ENCODE results near the gene MIXL1.
"Not testable (repeated sequence)": the region's sequence is repeated elsewhere in the genome, so short reads cannot be mapped to it uniquely, and the experiment has no call there.

The MIXL1 gene

GRCh38 chr1:226201029-226201593, 22.4 kb upstream of the MIXL1 start:
- Histone ChIP-seq H3K4me1 (no peaks in the 10 kb centered on the region), H3K79me2 (no peaks in the 10 kb centered on the region), H3K9ac (no peak overlapping the region), H3K9me3 (ENCODE audit: control insufficient read depth, low read length) (no peaks in the 10 kb centered on the region), H2AFZ (no peak overlapping the region), H3K4me3 (ENCODE audit: low read depth, low read length) (no peak overlapping the region), H3K27me3 (ENCODE audit: control insufficient read depth, insufficient read depth, low read length) (no peaks in the 10 kb centered on the region), H3K27ac (no peak overlapping the region), H3K4me2 (ENCODE audit: low read length) (no peak overlapping the region), H3K36me3 (ENCODE audit: control insufficient read depth, insufficient read depth, low read length) (no peaks in the 10 kb centered on the region)
- no peak for TF ChIP-seq CTCF (IDR thresholded peaks at IDR 0.05)

DNA sequence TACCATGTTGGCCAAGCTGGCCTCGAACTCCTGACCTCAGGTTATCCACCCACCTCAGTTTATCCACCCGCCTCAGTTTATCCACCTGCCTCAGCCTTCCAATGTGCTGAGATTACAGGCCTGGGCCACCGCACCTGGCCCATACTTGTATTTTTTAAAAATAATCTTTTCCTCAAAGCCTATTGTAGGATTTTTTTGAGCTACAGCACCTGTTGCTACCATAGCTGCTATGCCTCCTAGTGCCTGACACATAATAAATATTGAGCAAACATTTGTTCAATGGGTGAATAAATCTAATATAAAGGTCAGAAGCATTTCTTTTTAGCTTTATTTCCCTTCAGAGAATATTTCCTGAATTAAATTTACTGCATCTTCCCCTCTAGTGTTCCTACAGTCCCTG, 21.2 kb upstream of the MIXL1 start:
- Histone ChIP-seq H3K9ac (no peak overlapping the region), H2AFZ (no peak overlapping the region), H3K79me2 (no peaks in the 10 kb centered on the region), H3K9me3 (ENCODE audit: control insufficient read depth, low read length) (no peaks in the 10 kb centered on the region), H3K4me1 (no peaks in the 10 kb centered on the region), H3K27me3 (ENCODE audit: control insufficient read depth, insufficient read depth, low read length) (no peaks in the 10 kb centered on the region), H3K36me3 (ENCODE audit: control insufficient read depth, insufficient read depth, low read length) (no peaks in the 10 kb centered on the region), H3K27ac (no peak overlapping the region), H3K4me2 (ENCODE audit: low read length) (no peak overlapping the region), H3K4me3 (ENCODE audit: low read depth, low read length) (no peak overlapping the region)
- no peak for TF ChIP-seq CTCF (IDR thresholded peaks at IDR 0.05)

GRCh38 chr1:226202666-226203065, 20.8 kb upstream of the MIXL1 start:
- H2AFZ ChIP-seq; H3K9me3 ChIP-seq (ENCODE audit: control insufficient read depth, low read length); H3K9ac ChIP-seq; H3K4me2 ChIP-seq (ENCODE audit: low read length); H3K4me1 ChIP-seq; H3K27me3 ChIP-seq (ENCODE audit: control insufficient read depth, insufficient read depth, low read length); H3K4me3 ChIP-seq (ENCODE audit: low read depth, low read length); H3K27ac ChIP-seq; H3K79me2 ChIP-seq; H3K36me3 ChIP-seq (ENCODE audit: control insufficient read depth, insufficient read depth, low read length): not testable (repeated sequence)

GRCh38 chr1:226203240-226203639, 20.2 kb upstream of the MIXL1 start:
- H3K27ac ChIP-seq, result no peak overlapping the region

DNA sequence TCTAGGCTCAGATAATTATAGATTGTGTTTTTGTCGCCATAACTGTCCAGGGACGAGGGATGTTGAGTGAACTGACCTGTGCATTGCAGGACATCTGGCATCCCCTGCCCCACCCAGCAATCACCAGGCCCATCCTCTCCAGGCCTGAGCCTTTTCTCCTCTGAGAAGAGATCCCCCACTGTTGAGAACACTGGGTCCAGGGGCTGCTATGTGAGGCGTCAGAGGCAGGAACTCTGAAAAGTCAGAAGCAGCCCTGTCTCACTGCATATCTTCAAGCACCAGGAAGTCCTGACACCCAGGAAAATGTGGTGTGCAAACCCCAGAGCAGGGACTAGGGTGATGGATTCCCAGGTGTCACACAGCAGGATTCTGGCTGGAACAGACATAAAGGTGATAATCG, 19.8 kb upstream of the MIXL1 start:
- no peaks in the 10 kb centered on the region for H3K79me2 ChIP-seq
- H3K4me3 ChIP-seq (ENCODE audit: low read depth, low read length), result no peak overlapping the region
- H3K27ac ChIP-seq, result no peak overlapping the region
- H3K9ac ChIP-seq, result no peak overlapping the region
- H2AFZ ChIP-seq, result no peak overlapping the region
- H3K9me3 ChIP-seq (ENCODE audit: control insufficient read depth, low read length), result no peaks in the 10 kb centered on the region
- H3K4me2 ChIP-seq (ENCODE audit: low read length), result no peak overlapping the region
- no peaks in the 10 kb centered on the region for H3K4me1 ChIP-seq
- TF ChIP-seq CTCF (IDR thresholded peaks at IDR 0.05), result no peak
- H3K36me3 ChIP-seq (ENCODE audit: control insufficient read depth, insufficient read depth, low read length), result no peaks in the 10 kb centered on the region
- no peaks in the 10 kb centered on the region for H3K27me3 ChIP-seq (ENCODE audit: control insufficient read depth, insufficient read depth, low read length)

More at GRCh38 chr1:226203240-226203639, 20.2 kb upstream of the MIXL1 start:
- H3K4me2 ChIP-seq (ENCODE audit: low read length), result no peak overlapping the region
- H2AFZ ChIP-seq, result no peak overlapping the region
- no peak overlapping the region for H3K9ac ChIP-seq
- no peaks in the 10 kb centered on the region for H3K4me1 ChIP-seq
- no peaks in the 10 kb centered on the region for H3K79me2 ChIP-seq
- no peaks in the 10 kb centered on the region for H3K27me3 ChIP-seq (ENCODE audit: control insufficient read depth, insufficient read depth, low read length)
- H3K36me3 ChIP-seq (ENCODE audit: control insufficient read depth, insufficient read depth, low read length), result no peaks in the 10 kb centered on the region
- TF ChIP-seq CTCF (IDR thresholded peaks at IDR 0.05), result no peak
- no peak overlapping the region for H3K4me3 ChIP-seq (ENCODE audit: low read depth, low read length)
- H3K9me3 ChIP-seq (ENCODE audit: control insufficient read depth, low read length), result no peaks in the 10 kb centered on the region

Data from parathyroid adenoma (tissue), 2 donors.